ENCODE measurements around the gene NEMP2. TPM values are rescaled to one million over a fixed set of nuclear protein-coding genes. Genes with fewer than 3 reads are reported as not detected.

NEMP2 gene
- polyA plus RNA-seq (ENCODE audit: insufficient read length in 4 of 4): 10 to 100 TPM; 11.5 to 15.3 (median 13.1) TPM

- peak; percentile 56 to 74 (median 66) for DNase-seq (ENCODE audit: low read depth in 4 of 4, low spot score in 3 of 4)
Measured at GRCh38 chr2:190534310-190535120, at the start of gene NEMP2. TSS of gene NEMP2 (minus strand) at chr2:190534722. CDS start at chr2:190534655, 67 bp downstream.

GRCh38 chr2:190583507-190584337 lies 49.2 kb upstream of the NEMP2 start:
- DNase-seq (ENCODE audit: low read depth in 4 of 4, low spot score in 3 of 4): no peak

- no peak for DNase-seq (ENCODE audit: low read depth in 4 of 4, low spot score in 3 of 4)
Measured at GRCh38 chr2:190582736-190583506, 48.4 kb upstream of the NEMP2 start.

- no peak for DNase-seq (ENCODE audit: low read depth in 4 of 4, low spot score in 3 of 4)
Measured at GRCh38 chr2:190582019-190582418, 47.5 kb upstream of the NEMP2 start.

GRCh38 chr2:190579915-190580846 lies 45.7 kb upstream of the NEMP2 start:
- no peak for DNase-seq (ENCODE audit: low read depth in 4 of 4, low spot score in 3 of 4)

- no peak for DNase-seq (ENCODE audit: low read depth in 4 of 4, low spot score in 3 of 4)
Measured at GRCh38 chr2:190579058-190579410, 44.5 kb upstream of the NEMP2 start.

GRCh38 chr2:190578158-190579057 lies 43.9 kb upstream of the NEMP2 start:
- no peak for DNase-seq (ENCODE audit: low read depth in 4 of 4, low spot score in 3 of 4)

- DNase-seq (ENCODE audit: low read depth in 4 of 4, low spot score in 3 of 4): no peak
Measured at GRCh38 chr2:190576573-190576972, 42.1 kb upstream of the NEMP2 start.

GRCh38 chr2:190575263-190575662 lies 40.7 kb upstream of the NEMP2 start:
- no peak for DNase-seq (ENCODE audit: low read depth in 4 of 4, low spot score in 3 of 4)

GRCh38 chr2:190574169-190574568 lies 39.6 kb upstream of the NEMP2 start:
- DNase-seq (ENCODE audit: low read depth in 4 of 4, low spot score in 3 of 4): no peak

- no peak for DNase-seq (ENCODE audit: low read depth in 4 of 4, low spot score in 3 of 4)
Measured at GRCh38 chr2:190572246-190572645, 37.7 kb upstream of the NEMP2 start.

- DNase-seq (ENCODE audit: low read depth in 4 of 4, low spot score in 3 of 4): no peak
Measured at GRCh38 chr2:190571686-190572085, 37.2 kb upstream of the NEMP2 start.

GRCh38 chr2:190570871-190571270 lies 36.3 kb upstream of the NEMP2 start:
- no peak for DNase-seq (ENCODE audit: low read depth in 4 of 4, low spot score in 3 of 4)

- DNase-seq (ENCODE audit: low read depth in 4 of 4, low spot score in 3 of 4): no peak
Measured at GRCh38 chr2:190569994-190570755, 35.7 kb upstream of the NEMP2 start.

GRCh38 chr2:190564838-190565237 lies 30.3 kb upstream of the NEMP2 start:
- no peak for DNase-seq (ENCODE audit: low read depth in 4 of 4, low spot score in 3 of 4)

- DNase-seq (ENCODE audit: low read depth in 4 of 4, low spot score in 3 of 4): no peak
Measured at GRCh38 chr2:190563646-190564045, 29.1 kb upstream of the NEMP2 start.

- DNase-seq (ENCODE audit: low read depth in 4 of 4, low spot score in 3 of 4): no peak
Measured at GRCh38 chr2:190563109-190563508, 28.6 kb upstream of the NEMP2 start.

- no peak for DNase-seq (ENCODE audit: low read depth in 4 of 4, low spot score in 3 of 4)
Measured at GRCh38 chr2:190562121-190562520, 27.6 kb upstream of the NEMP2 start.
